Muscle of leg (tissue), 16 donors: Measurements from ENCODE around the gene AP1S1. TPM values are rescaled to one million over a fixed set of nuclear protein-coding genes. Genes with fewer than 3 reads are reported as not detected.
"Not testable (repeated sequence)": the region's sequence is repeated elsewhere in the genome, so short reads cannot be mapped to it uniquely, and the experiment has no call there.

Experiments used
- DNase-seq: peaks from one replicate; pipeline ENCODE4 v3.0.0; 2013
- H3K27ac ChIP-seq: one replicate; pipeline ENCODE4 v1.5.1; 2013; ENCODE audit warnings: mild to moderate bottlenecking, low read length, control low read depth
- H3K27me3 ChIP-seq: one replicate; pipeline ENCODE4 v1.6.1; 2013; ENCODE audit warnings: low read length; ENCODE audit not compliant: control insufficient read depth, insufficient read depth
- H3K36me3 ChIP-seq: one replicate; pipeline ENCODE4 v1.6.1; 2013; ENCODE audit warnings: low read length; ENCODE audit not compliant: control insufficient read depth, insufficient read depth
- H3K4me1 ChIP-seq: one replicate; pipeline ENCODE4 v1.6.1; 2013; ENCODE audit warnings: low read length; ENCODE audit not compliant: control insufficient read depth, insufficient read depth
- H3K4me3 ChIP-seq: one replicate; pipeline ENCODE4 v1.5.1; 2013; ENCODE audit warnings: low read length, control low read depth
- H3K9me3 ChIP-seq: replicated peaks from 2 replicates; pipeline ENCODE4 v1.6.1; 2013; ENCODE audit warnings: low read depth, low read length; ENCODE audit not compliant: control insufficient read depth
- WGBS: methylation state at CpG from one replicate; pipeline ENCODE4 v1.1.5; 2013; ENCODE audit warnings: missing lambda C conversion rate; ENCODE audit not compliant: insufficient coverage; 5-methylcytosine and 5-hydroxymethylcytosine counted together
- long read RNA-seq, 11 donors: transcript quantifications; one replicate each; lab custom pipeline, GENCODE V29; 2026
- polyA plus RNA-seq, 8 donors: library from polyadenylated mRNA; unstranded; fragments of 120-200 nt; gene quantifications; one replicate each; pipeline versions ENCODE4 v1.2.1 to v1.2.3, GENCODE V29; 2013; ENCODE audit warnings: inconsistent platforms in 1 of 8, low replicate concordance in 1 of 8; ENCODE audit not compliant: insufficient read length in 8 of 8, insufficient read depth in 1 of 8
- total RNA-seq: library from RNA; stranded (reverse); fragments of 120-200 nt; gene quantifications from one replicate; pipeline ENCODE4 v1.2.4, GENCODE V29; 2013

Gene AP1S1
- total RNA-seq (21.1 TPM), polyA plus RNA-seq (10 to 100 TPM; 20.2 to 36.8 (median 23.8) TPM)
- long read RNA-seq, donor 1, transcript AP1S1-201 (5 exons, 1,303 nt) = major isoform, 5 of 5 reads
- long read RNA-seq, donor 1, partial matches to known transcripts = 0 of 5 reads
- long read RNA-seq, donor 1, other reads (novel, unspliced or antisense) = 0 of 5 reads
- long read RNA-seq, donor 2, partial matches to known transcripts = 0 of 2 reads
- long read RNA-seq, donor 2, other reads (novel, unspliced or antisense) = 0 of 2 reads
- long read RNA-seq, donor 3, transcript AP1S1-201 (5 exons, 1,303 nt) = major isoform, 17 of 19 reads
- long read RNA-seq, donor 3, partial matches to known transcripts = 0 of 19 reads
- long read RNA-seq, donor 3, other reads (novel, unspliced or antisense) = 0 of 19 reads
- long read RNA-seq, donor 4, transcript AP1S1-201 (5 exons, 1,303 nt) = major isoform, 5 of 6 reads
- long read RNA-seq, donor 4, partial matches to known transcripts = 0 of 6 reads
- long read RNA-seq, donor 4, other reads (novel, unspliced or antisense) = 0 of 6 reads
- long read RNA-seq, donor 5, transcript AP1S1-201 (5 exons, 1,303 nt) = major isoform, 9 of 18 reads
- long read RNA-seq, donor 5, partial matches to known transcripts = 8 of 18 reads
- long read RNA-seq, donor 5, other reads (novel, unspliced or antisense) = 0 of 18 reads
- long read RNA-seq, donor 6, transcript AP1S1-201 (5 exons, 1,303 nt) = major isoform, 21 of 22 reads
- long read RNA-seq, donor 6, partial matches to known transcripts = 0 of 22 reads
- long read RNA-seq, donor 6, other reads (novel, unspliced or antisense) = 0 of 22 reads
- long read RNA-seq, donor 7, transcript AP1S1-201 (5 exons, 1,303 nt) = major isoform, 7 of 8 reads
- long read RNA-seq, donor 7, partial matches to known transcripts = 0 of 8 reads
- long read RNA-seq, donor 7, other reads (novel, unspliced or antisense) = 0 of 8 reads
- long read RNA-seq, donor 8, transcript AP1S1-201 (5 exons, 1,303 nt) = major isoform, 7 of 7 reads
- long read RNA-seq, donor 8, partial matches to known transcripts = 0 of 7 reads
- long read RNA-seq, donor 8, other reads (novel, unspliced or antisense) = 0 of 7 reads
- long read RNA-seq, donor 9, partial matches to known transcripts = 0 of 3 reads
- long read RNA-seq, donor 9, other reads (novel, unspliced or antisense) = 0 of 3 reads
- long read RNA-seq, donor 10, transcript AP1S1-201 (5 exons, 1,303 nt) = major isoform, 8 of 8 reads
- long read RNA-seq, donor 10, partial matches to known transcripts = 0 of 8 reads
- long read RNA-seq, donor 10, other reads (novel, unspliced or antisense) = 0 of 8 reads
- long read RNA-seq, donor 11 = 0 reads

- WGBS = 3% methylated on average over 44 of the region's 51 CpGs
- H3K27ac ChIP-seq = no peak within 1 kb of the TSS
- H3K9me3 ChIP-seq = no peaks in the 10 kb centered on the region
- peak within 1 kb of the TSS; percentile 75 for H3K4me3 ChIP-seq
- DNase-seq = peak; percentile 97
- H3K4me1 ChIP-seq = peaks cover 11% of the 10 kb centered on the region
- peaks cover 2% of the 10 kb centered on the region for H3K27me3 ChIP-seq
- H3K36me3 ChIP-seq = peaks cover 15% of the 10 kb centered on the region
Measured at GRCh38 chr7:101153969-101154692, at the start of gene AP1S1. Gene AP1S1, plus strand, starts transcription at chr7:101154476. Its CDS starts 39 bp downstream, at chr7:101154515.

GRCh38 chr7:101104799-101105198 is 49.5 kb upstream of the AP1S1 start:
- Histone ChIP-seq H3K4me1 (peaks cover 27% of the 10 kb centered on the region), H3K27me3 (peaks cover 6% of the 10 kb centered on the region), H3K36me3 (no peaks in the 10 kb centered on the region), H3K27ac (no peak overlapping the region), H3K4me3 (no peak overlapping the region), H3K9me3 (no peaks in the 10 kb centered on the region)
- DNase-seq = no peak
- WGBS = 71% methylated on average over 2 of the region's 3 CpGs

DNA sequence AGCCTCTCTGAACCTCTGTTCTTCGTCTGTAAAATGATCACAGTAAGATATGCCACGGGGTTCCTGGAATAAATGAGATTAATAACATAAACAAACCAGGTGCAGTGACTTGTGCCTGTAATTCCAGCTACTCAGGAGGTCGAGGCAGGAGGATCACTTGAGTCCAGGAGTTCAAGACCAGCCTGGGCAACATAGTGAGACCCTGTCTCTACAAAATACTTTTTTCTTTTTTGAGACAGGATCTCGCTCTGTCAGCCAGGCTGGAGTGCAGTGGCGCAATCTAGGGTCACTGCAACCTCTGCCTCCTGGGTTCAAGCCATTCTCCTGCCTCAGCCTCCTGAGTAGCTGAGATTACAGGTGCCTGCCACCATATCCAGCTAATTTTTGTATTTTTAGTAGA is 49.0 kb upstream of the AP1S1 start:
- not testable (repeated sequence) for DNase-seq, H3K27me3 ChIP-seq, H3K36me3 ChIP-seq, H3K9me3 ChIP-seq, H3K27ac ChIP-seq, H3K4me3 ChIP-seq
- 83% methylated on average over 3 of the region's 5 CpGs for WGBS
- H3K4me1 ChIP-seq = peaks cover 22% of the 10 kb centered on the region

- Histone ChIP-seq H3K36me3 (no peaks in the 10 kb centered on the region), H3K4me3 (no peak overlapping the region), H3K27ac (no peak overlapping the region), H3K4me1 (peaks cover 17% of the 10 kb centered on the region), H3K27me3 (no peaks in the 10 kb centered on the region), H3K9me3 (no peaks in the 10 kb centered on the region)
- DNase-seq = no peak
- WGBS = 83% methylated on average over 7 of the region's 7 CpGs
Measured at GRCh38 chr7:101106386-101106785, 47.9 kb upstream of the AP1S1 start.

DNA sequence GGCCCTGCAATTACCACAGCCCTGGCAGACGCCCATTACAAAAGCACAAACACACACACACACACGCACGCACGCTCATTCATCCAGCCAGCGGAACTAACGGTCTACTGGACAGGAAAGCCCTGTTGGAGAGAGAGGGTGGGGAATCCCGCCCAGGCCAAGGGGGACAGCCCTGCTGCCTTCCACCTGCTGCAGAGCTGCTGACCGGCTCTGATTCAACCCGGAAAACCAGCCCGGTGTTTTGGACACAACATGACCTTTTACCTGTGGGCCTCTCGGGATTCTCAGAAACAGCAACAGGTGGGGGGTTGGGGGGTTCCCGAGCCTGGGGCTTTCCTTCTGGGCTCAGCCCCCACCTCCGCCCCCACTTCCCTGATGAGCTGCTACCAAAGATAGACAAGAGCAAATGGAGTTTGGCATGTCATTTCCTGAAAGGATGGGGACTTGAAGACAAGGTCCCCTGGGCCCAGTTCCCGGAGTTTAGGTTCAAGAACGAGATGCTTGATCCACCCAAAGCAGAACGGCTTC is 45.9 kb upstream of the AP1S1 start:
- Histone ChIP-seq H3K36me3 (no peaks in the 10 kb centered on the region), H3K27me3 (no peaks in the 10 kb centered on the region), H3K4me3 (no peak overlapping the region), H3K27ac (peak overlapping the region; percentile 29), H3K9me3 (no peaks in the 10 kb centered on the region), H3K4me1 (peaks cover 25% of the 10 kb centered on the region)
- WGBS = 46% methylated on average over 4 of the region's 16 CpGs
- DNase-seq = peak; percentile 76

- Histone ChIP-seq H3K27ac (peak overlapping the region; percentile 29), H3K27me3 (no peaks in the 10 kb centered on the region), H3K4me3 (no peak overlapping the region), H3K36me3 (no peaks in the 10 kb centered on the region), H3K9me3 (no peaks in the 10 kb centered on the region), H3K4me1 (peaks cover 25% of the 10 kb centered on the region)
- WGBS = 65% methylated on average over 6 of the region's 7 CpGs
- DNase-seq = no peak
Measured at GRCh38 chr7:101108961-101109360, 45.3 kb upstream of the AP1S1 start.

DNA sequence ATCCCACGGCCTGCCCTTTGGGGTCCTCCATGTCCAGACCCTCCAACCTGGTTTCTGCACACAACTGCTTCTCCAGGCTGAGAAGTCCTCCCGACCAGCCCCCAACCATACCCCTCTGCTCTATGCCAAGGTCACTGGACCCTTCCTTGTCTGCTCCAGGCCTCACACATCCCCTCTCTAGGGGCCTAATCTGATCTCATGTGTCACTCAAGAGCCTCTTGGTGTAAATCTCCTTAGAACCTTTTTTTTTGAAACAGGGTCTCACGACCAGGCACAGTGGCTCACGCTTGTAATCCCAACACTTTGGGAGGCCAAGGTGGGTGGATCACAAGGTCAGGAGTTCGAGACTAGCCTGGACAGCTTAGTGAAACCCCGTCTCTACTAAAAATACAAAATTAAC is 44.9 kb upstream of the AP1S1 start:
- no peak for DNase-seq
- 67% methylated on average over 1 of the region's 6 CpGs for WGBS
- Histone ChIP-seq H3K4me3 (no peak overlapping the region), H3K36me3 (no peaks in the 10 kb centered on the region), H3K4me1 (peaks cover 25% of the 10 kb centered on the region), H3K27ac (no peak overlapping the region), H3K9me3 (no peaks in the 10 kb centered on the region), H3K27me3 (no peaks in the 10 kb centered on the region)

- H3K4me1 ChIP-seq = peaks cover 23% of the 10 kb centered on the region
- no peaks in the 10 kb centered on the region for H3K9me3 ChIP-seq
- no peak for DNase-seq
- no peaks in the 10 kb centered on the region for H3K27me3 ChIP-seq
- 77% methylated on average over 3 of the region's 5 CpGs for WGBS
- H3K4me3 ChIP-seq = no peak overlapping the region
- H3K36me3 ChIP-seq = no peaks in the 10 kb centered on the region
- no peak overlapping the region for H3K27ac ChIP-seq
Measured at GRCh38 chr7:101111261-101111660, 43.0 kb upstream of the AP1S1 start.

DNA sequence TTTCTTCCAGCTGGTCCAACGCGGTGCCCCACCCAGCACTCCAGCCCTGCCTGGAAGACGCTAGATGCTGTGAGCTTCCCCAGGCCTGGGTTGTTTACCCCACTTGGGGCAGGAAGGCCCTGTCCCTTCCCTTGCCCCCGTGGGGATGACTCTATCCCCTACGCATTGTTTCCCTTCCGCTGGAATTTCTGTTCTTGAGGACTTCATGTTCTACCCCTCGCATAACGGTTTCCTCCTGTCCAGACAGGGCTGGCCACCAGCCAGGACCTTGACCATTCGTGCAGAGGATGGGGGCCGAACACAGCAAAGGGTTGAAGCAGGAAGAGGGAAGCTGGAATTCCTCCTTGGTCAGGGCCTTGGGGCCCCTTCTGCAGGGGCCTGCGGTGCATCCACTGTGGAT is 42.0 kb upstream of the AP1S1 start:
- peak; percentile 50 for DNase-seq
- peaks cover 26% of the 10 kb centered on the region for H3K4me1 ChIP-seq
- peak overlapping the region; percentile 55 for H3K27ac ChIP-seq

More for the DNA sequence above, 42.0 kb upstream of the AP1S1 start:
- H3K36me3 ChIP-seq = no peaks in the 10 kb centered on the region
- H3K9me3 ChIP-seq = no peaks in the 10 kb centered on the region
- no peak overlapping the region for H3K4me3 ChIP-seq
- no peaks in the 10 kb centered on the region for H3K27me3 ChIP-seq
- 43% methylated on average over 7 of the region's 11 CpGs for WGBS
